ENCODE results near the gene SEZ6L. TPM values are rescaled to one million over a fixed set of nuclear protein-coding genes. Genes with fewer than 3 reads are reported as not detected.

Gene SEZ6L
- total RNA-seq, 1 experiment from 2014 or later = not detected

GRCh38 chr22:26334232-26334631, 165.0 kb downstream of the SEZ6L start:
- Histone ChIP-seq H3K36me3 (ENCODE audit: low read depth, low read length) (no peaks in the 10 kb centered on the region), H3K4me3 (ENCODE audit: low read length) (no peak overlapping the region), H4K20me1 (ENCODE audit: low read length) (no peaks in the 10 kb centered on the region), H3K4me2 (ENCODE audit: low read length) (no peak overlapping the region), H3K79me2 (ENCODE audit: low read length) (no peaks in the 10 kb centered on the region), H3K27me3 (ENCODE audit: low read length) (peaks cover 31% of the 10 kb centered on the region), H3K9me3 (ENCODE audit: low read length) (no peaks in the 10 kb centered on the region), H3K27ac (ENCODE audit: low read length) (no peak overlapping the region), H3F3A (ENCODE audit: low read length, unreplicated experiment) (no peaks in the 10 kb centered on the region), H3K4me1 (ENCODE audit: insufficient read depth, low read length) (no peaks in the 10 kb centered on the region), H2AFZ (ENCODE audit: low read length) (no peak overlapping the region), H3K9ac (ENCODE audit: low read length) (no peak overlapping the region), H3K9me2 (replicated peaks; ENCODE audit: low read length) (no peaks in the 10 kb centered on the region)
- TF ChIP-seq EZH2 (IDR thresholded peaks at IDR 0.05; ENCODE audit: low read length, unreplicated experiment) (no peak), EZH2phosphoT487 (IDR thresholded peaks at IDR 0.05; ENCODE audit: borderline replicate concordance, low read length) (no peak), CTCF (conservative IDR thresholded peaks at IDR 0.05; ENCODE audit: low read depth, low read length) (no peak)
- CTCF ChIA-PET = no interaction called here
- intact Hi-C loops (cut with micrococcal nuclease) = no loop called here
- ATAC-seq (no peak), DNase-seq (no peak)
- POLR2A ChIA-PET (ENCODE audit: unreplicated experiment) = no interaction called here
- no TSS peak for BruUV-seq (replicated peaks)

GRCh38 chr22:26336773-26337172, 167.5 kb downstream of the SEZ6L start:
- Histone ChIP-seq H3K4me2 (ENCODE audit: low read length) (no peak overlapping the region), H3K27me3 (ENCODE audit: low read length) (peaks cover 44% of the 10 kb centered on the region), H2AFZ (ENCODE audit: low read length) (no peak overlapping the region), H3K9me2 (replicated peaks; ENCODE audit: low read length) (no peaks in the 10 kb centered on the region), H3K36me3 (ENCODE audit: low read depth, low read length) (no peaks in the 10 kb centered on the region), H3F3A (ENCODE audit: low read length, unreplicated experiment) (no peaks in the 10 kb centered on the region), H4K20me1 (ENCODE audit: low read length) (no peaks in the 10 kb centered on the region), H3K9ac (ENCODE audit: low read length) (no peak overlapping the region), H3K9me3 (ENCODE audit: low read length) (no peaks in the 10 kb centered on the region), H3K4me1 (ENCODE audit: insufficient read depth, low read length) (no peaks in the 10 kb centered on the region), H3K27ac (ENCODE audit: low read length) (no peak overlapping the region), H3K4me3 (ENCODE audit: low read length) (no peak overlapping the region), H3K79me2 (ENCODE audit: low read length) (no peaks in the 10 kb centered on the region)
- BruUV-seq (replicated peaks) = no TSS peak
- ChIA-PET CTCF (no interaction called here), POLR2A (ENCODE audit: unreplicated experiment) (no interaction called here)
- no peak for ATAC-seq
- TF ChIP-seq CTCF (conservative IDR thresholded peaks at IDR 0.05; ENCODE audit: low read depth, low read length) = no peak
- no peak for TF ChIP-seq EZH2phosphoT487 (IDR thresholded peaks at IDR 0.05; ENCODE audit: borderline replicate concordance, low read length)
- no peak for TF ChIP-seq EZH2 (IDR thresholded peaks at IDR 0.05; ENCODE audit: low read length, unreplicated experiment)
- intact Hi-C loops (cut with micrococcal nuclease) = no loop called here
- DNase-seq = no peak

- Histone ChIP-seq H3K27me3 (ENCODE audit: low read length) (peaks cover 31% of the 10 kb centered on the region), H3F3A (ENCODE audit: low read length, unreplicated experiment) (no peaks in the 10 kb centered on the region), H2AFZ (ENCODE audit: low read length) (no peak overlapping the region), H3K9me3 (ENCODE audit: low read length) (no peaks in the 10 kb centered on the region), H3K79me2 (ENCODE audit: low read length) (no peaks in the 10 kb centered on the region), H3K9ac (ENCODE audit: low read length) (no peak overlapping the region), H3K9me2 (replicated peaks; ENCODE audit: low read length) (no peaks in the 10 kb centered on the region), H3K4me3 (ENCODE audit: low read length) (no peak overlapping the region), H3K4me1 (ENCODE audit: insufficient read depth, low read length) (no peaks in the 10 kb centered on the region), H3K27ac (ENCODE audit: low read length) (no peak overlapping the region), H3K4me2 (ENCODE audit: low read length) (no peak overlapping the region), H3K36me3 (ENCODE audit: low read depth, low read length) (no peaks in the 10 kb centered on the region), H4K20me1 (ENCODE audit: low read length) (no peaks in the 10 kb centered on the region)
- TF ChIP-seq CTCF (conservative IDR thresholded peaks at IDR 0.05; ENCODE audit: low read depth, low read length) (no peak), EZH2 (IDR thresholded peaks at IDR 0.05; ENCODE audit: low read length, unreplicated experiment) (no peak), EZH2phosphoT487 (IDR thresholded peaks at IDR 0.05; ENCODE audit: borderline replicate concordance, low read length) (no peak)
- ATAC-seq (no peak), DNase-seq (no peak)
- CTCF ChIA-PET = no interaction called here
- POLR2A ChIA-PET (ENCODE audit: unreplicated experiment) = no interaction called here
- no TSS peak for BruUV-seq (replicated peaks)
- intact Hi-C loops (cut with micrococcal nuclease) = no loop called here
Observed at GRCh38 chr22:26339755-26340154, 170.5 kb downstream of the SEZ6L start.
